GM23248 (cell line): ENCODE measurements around the gene EMP1. TPM values are rescaled to one million over a fixed set of nuclear protein-coding genes. Genes with fewer than 3 reads are reported as not detected.
A peak's percentile ranks its signal among the peaks of the same experiment; 100 is the strongest.

Experiments used
- DNase-seq: peaks from one replicate; pipeline ENCODE4 v3.0.0-alpha.2; 2015
- H2AFZ ChIP-seq: fragments of 200-600 bp; sonication (generic); 2 replicates; pipeline ENCODE4 v1.6.1; 2016; ENCODE audit warnings: antibody characterized with exemption
- H3F3A ChIP-seq: fragments of 200-600 bp; sonication (generic); 2 replicates; pipeline ENCODE4 v1.6.1; 2016; ENCODE audit warnings: mild to moderate bottlenecking, antibody characterized with exemption, mixed run types; ENCODE audit not compliant: insufficient read depth
- H3K27ac ChIP-seq: fragments of 200-600 bp; sonication (generic); 2 replicates; pipeline ENCODE4 v1.5.1; 2016; ENCODE audit warnings: mild to moderate bottlenecking
- H3K27me3 ChIP-seq: fragments of 200-600 bp; sonication (generic); replicated peaks from 2 replicates; pipeline ENCODE4 v1.6.1; 2016; ENCODE audit warnings: mild to moderate bottlenecking; ENCODE audit not compliant: insufficient read depth
- H3K36me3 ChIP-seq: fragments of 200-600 bp; sonication (generic); 2 replicates; pipeline ENCODE4 v1.6.1; 2016; ENCODE audit warnings: low read depth, mild to moderate bottlenecking
- H3K4me1 ChIP-seq: fragments of 200-600 bp; sonication (generic); 2 replicates; pipeline ENCODE4 v1.6.1; 2016; ENCODE audit warnings: mild to moderate bottlenecking; ENCODE audit not compliant: insufficient read depth
- H3K4me2 ChIP-seq: fragments of 200-600 bp; sonication (generic); one replicate; pipeline ENCODE4 v1.6.1; 2016; ENCODE audit warnings: mild to moderate bottlenecking; ENCODE audit not compliant: unreplicated experiment
- H3K4me3 ChIP-seq: fragments of 200-600 bp; sonication (generic); 2 replicates; pipeline ENCODE4 v1.5.1; 2016; ENCODE audit warnings: mild to moderate bottlenecking
- H3K79me2 ChIP-seq: fragments of 200-600 bp; sonication (generic); 2 replicates; pipeline ENCODE4 v1.6.1; 2016; ENCODE audit warnings: mild to moderate bottlenecking; ENCODE audit not compliant: insufficient read depth
- H3K9ac ChIP-seq: fragments of 200-600 bp; sonication (generic); 2 replicates; pipeline ENCODE4 v1.6.1; 2016; ENCODE audit warnings: mild to moderate bottlenecking
- H3K9me2 ChIP-seq: fragments of 200-600 bp; sonication (generic); 2 replicates; pipeline ENCODE4 v1.6.1; 2016; ENCODE audit warnings: mixed run types, mild to moderate bottlenecking, moderate library complexity; ENCODE audit not compliant: insufficient read depth
- H3K9me3 ChIP-seq: fragments of 200-600 bp; sonication (generic); one replicate; pipeline ENCODE4 v1.6.1; 2017; ENCODE audit warnings: low read depth
- H4K20me1 ChIP-seq: fragments of 200-600 bp; sonication (generic); 2 replicates; pipeline ENCODE4 v1.6.0; 2016; ENCODE audit not compliant: insufficient read depth
- EZH2 ChIP-seq: fragments of 200-600 bp; sonication (generic); IDR thresholded peaks from 2 replicates; pipeline ENCODE4 v1.6.1; 2018; ENCODE audit warnings: antibody characterized with exemption, mild to moderate bottlenecking; ENCODE audit not compliant: insufficient read depth, poor library complexity, severe bottlenecking
- EZH2phosphoT487 ChIP-seq: fragments of 200-600 bp; sonication (generic); IDR thresholded peaks from 2 replicates; pipeline ENCODE4 v1.6.1; 2018; ENCODE audit warnings: antibody characterized with exemption, moderate library complexity, mild to moderate bottlenecking, low read depth; ENCODE audit not compliant: insufficient read depth
- WGBS, 2 experiments: methylation state at CpG; one replicate each; pipeline ENCODE4 v1.1.6; 2015 to 2017; ENCODE audit warnings: low lambda C conversion rate in 2 of 2, low coverage in 1 of 2; ENCODE audit errors: missing lambda C conversion rate in 2 of 2; 5-methylcytosine and 5-hydroxymethylcytosine counted together
- in situ Hi-C: fragments of 300-500 bp; cut with MboI; formaldehyde crosslinking; loops from 2 replicates; pipeline ENCODE4 v1.15.0; 2020
- polyA plus RNA-seq: library from polyadenylated mRNA; unstranded; fragments of >200 nt; fragmentation: Nextera tagmentation; extraction: Ambion mirVana; gene quantifications from 2 replicates; pipeline ENCODE4 v1.2.1, GENCODE V29; 2016
- total RNA-seq: library from RNA; depleted of rRNA; stranded (reverse); fragments of >200 nt; shearing (Covaris generic); gene quantifications from 2 replicates; pipeline ENCODE4 v1.2.3, GENCODE V29; 2014

The EMP1 gene
- total and polyA plus RNA-seq, 2 experiments from 2014 or later = 518 to 631 TPM

GRCh38 chr12:13248964-13249363 is 52.4 kb downstream of the EMP1 start:
- TF ChIP-seq EZH2phosphoT487 = no peak
- no peak for TF ChIP-seq EZH2
- peaks cover 14% of the 10 kb centered on the region for H3K4me1 ChIP-seq
- H3K4me3 ChIP-seq = no peak overlapping the region
- no peak overlapping the region for H3K4me2 ChIP-seq
- H3K27ac ChIP-seq = no peak overlapping the region
- H3K9me2 ChIP-seq = no peaks in the 10 kb centered on the region
- no peaks in the 10 kb centered on the region for H3K79me2 ChIP-seq
- in situ Hi-C loops = no loop called here
- H3K9me3 ChIP-seq = no peaks in the 10 kb centered on the region
- H4K20me1 ChIP-seq = no peaks in the 10 kb centered on the region
- no peaks in the 10 kb centered on the region for H3K36me3 ChIP-seq
- H3K27me3 ChIP-seq = no peaks in the 10 kb centered on the region
- no peak overlapping the region for H3K9ac ChIP-seq
- H2AFZ ChIP-seq = no peak overlapping the region
- WGBS, 2 experiments = 80 to 100% methylated on average over 1 of the region's 1 CpG
- H3F3A ChIP-seq = peaks cover 7% of the 10 kb centered on the region
- DNase-seq = no peak

- peak overlapping the region; percentile 64 for H3K27ac ChIP-seq
- DNase-seq = peak; percentile 91
- H2AFZ ChIP-seq = no peak overlapping the region
Measured at GRCh38 chr12:13250416-13250815, 53.9 kb downstream of the EMP1 start.

GRCh38 chr12:13251521-13251920 is 55.0 kb downstream of the EMP1 start:
- H4K20me1 ChIP-seq = no peaks in the 10 kb centered on the region
- no peak overlapping the region for H3K4me3 ChIP-seq
- 96 to 98% methylated on average over 5 of the region's 5 CpGs for WGBS, 2 experiments
- no peaks in the 10 kb centered on the region for H3K9me3 ChIP-seq
- TF ChIP-seq EZH2 = no peak
- no peak for TF ChIP-seq EZH2phosphoT487
- no peaks in the 10 kb centered on the region for H3K9me2 ChIP-seq
- H2AFZ ChIP-seq = no peak overlapping the region
- H3K36me3 ChIP-seq = no peaks in the 10 kb centered on the region
- H3K4me1 ChIP-seq = peaks cover 14% of the 10 kb centered on the region
- no peak overlapping the region for H3K9ac ChIP-seq
- no peak overlapping the region for H3K27ac ChIP-seq
- H3K27me3 ChIP-seq = no peaks in the 10 kb centered on the region
- H3F3A ChIP-seq = peaks cover 7% of the 10 kb centered on the region
- no peak for DNase-seq
- no peaks in the 10 kb centered on the region for H3K79me2 ChIP-seq
- in situ Hi-C loops = no loop called here
- H3K4me2 ChIP-seq = no peak overlapping the region

More at GRCh38 chr12:13250416-13250815, 53.9 kb downstream of the EMP1 start:
- Histone ChIP-seq H3K9ac (no peak overlapping the region), H3K79me2 (no peaks in the 10 kb centered on the region), H3K9me2 (no peaks in the 10 kb centered on the region), H3K36me3 (no peaks in the 10 kb centered on the region), H3K4me1 (peaks cover 14% of the 10 kb centered on the region), H3K4me3 (no peak overlapping the region), H4K20me1 (no peaks in the 10 kb centered on the region), H3K4me2 (peak overlapping the region; percentile 33), H3K27me3 (no peaks in the 10 kb centered on the region), H3K9me3 (no peaks in the 10 kb centered on the region), H3F3A (peaks cover 7% of the 10 kb centered on the region)
- TF ChIP-seq EZH2 (no peak), EZH2phosphoT487 (no peak)
- 91 to 100% methylated on average over 1 of the region's 1 CpG for WGBS, 2 experiments
- in situ Hi-C loops = no loop called here

GRCh38 chr12:13252024-13252423 is 55.5 kb downstream of the EMP1 start:
- Histone ChIP-seq H3K27ac (no peak overlapping the region), H3K4me3 (no peak overlapping the region), H3K9me3 (no peaks in the 10 kb centered on the region), H2AFZ (no peak overlapping the region), H3K36me3 (no peaks in the 10 kb centered on the region), H3K9ac (no peak overlapping the region), H3K4me2 (no peak overlapping the region), H3K4me1 (peaks cover 14% of the 10 kb centered on the region), H3K9me2 (no peaks in the 10 kb centered on the region), H4K20me1 (no peaks in the 10 kb centered on the region), H3F3A (peaks cover 7% of the 10 kb centered on the region), H3K27me3 (no peaks in the 10 kb centered on the region), H3K79me2 (no peaks in the 10 kb centered on the region)
- TF ChIP-seq EZH2 (no peak), EZH2phosphoT487 (no peak)
- DNase-seq = no peak
- in situ Hi-C loops = no loop called here

GRCh38 chr12:13252616-13253015 is 56.1 kb downstream of the EMP1 start:
- TF ChIP-seq EZH2 (no peak), EZH2phosphoT487 (no peak)
- Histone ChIP-seq H3K4me1 (peaks cover 14% of the 10 kb centered on the region), H3K79me2 (no peaks in the 10 kb centered on the region), H3K27me3 (no peaks in the 10 kb centered on the region), H4K20me1 (no peaks in the 10 kb centered on the region), H3K9me3 (no peaks in the 10 kb centered on the region), H3K9ac (no peak overlapping the region), H3K9me2 (no peaks in the 10 kb centered on the region), H3K4me2 (no peak overlapping the region), H2AFZ (no peak overlapping the region), H3F3A (peaks cover 7% of the 10 kb centered on the region), H3K27ac (no peak overlapping the region), H3K4me3 (no peak overlapping the region), H3K36me3 (no peaks in the 10 kb centered on the region)
- 51 to 53% methylated on average over 3 of the region's 3 CpGs for WGBS, 2 experiments
- in situ Hi-C loops = no loop called here
- DNase-seq = no peak
